NCI-H446 treated with DMSO at 0.1 percent for 48 hours (cell line): ENCODE results near the gene ARHGEF12.
"Not testable (repeated sequence)": the region's sequence is repeated elsewhere in the genome, so short reads cannot be mapped to it uniquely, and the experiment has no call there.

Experiments
- DNase-seq: peaks from one replicate; lab custom pipeline; 2025; lab: John Stamatoyannopoulos, UW

ARHGEF12 gene

GRCh38 chr11:120500414-120501071, 164.3 kb downstream of the ARHGEF12 start:
- DNase-seq, result no peak

GRCh38 chr11:120501440-120501839, 165.2 kb downstream of the ARHGEF12 start:
- DNase-seq, result no peak

GRCh38 chr11:120501976-120502755, 166.0 kb downstream of the ARHGEF12 start:
- DNase-seq, result no peak

GRCh38 chr11:120503529-120503928, 167.3 kb downstream of the ARHGEF12 start:
- DNase-seq, result not testable (repeated sequence)

GRCh38 chr11:120505801-120506425, 169.7 kb downstream of the ARHGEF12 start:
- no peak for DNase-seq

GRCh38 chr11:120509346-120510053, 173.3 kb downstream of the ARHGEF12 start:
- DNase-seq, result no peak

- DNase-seq, result no peak
Observed at GRCh38 chr11:120510406-120511115, 174.3 kb downstream of the ARHGEF12 start.

GRCh38 chr11:120511116-120511819, 175.1 kb downstream of the ARHGEF12 start, which contains the start of gene GRIK4:
Gene GRIK4, plus strand, starts transcription at chr11:120511748. Its CDS starts 148,571 bp downstream, at chr11:120660319.
- peak; percentile 59 for DNase-seq

GRCh38 chr11:120511820-120512738, 175.9 kb downstream of the ARHGEF12 start:
- DNase-seq, result no peak

- no peak for DNase-seq
Observed at GRCh38 chr11:120512739-120513435, 176.7 kb downstream of the ARHGEF12 start.

GRCh38 chr11:120513436-120514315, 177.5 kb downstream of the ARHGEF12 start:
- DNase-seq, result no peak

- DNase-seq, result no peak
Observed at GRCh38 chr11:120514541-120515121, 178.4 kb downstream of the ARHGEF12 start.

GRCh38 chr11:120515186-120515723, 179.0 kb downstream of the ARHGEF12 start:
- DNase-seq, result no peak

- DNase-seq, result no peak
Observed at GRCh38 chr11:120516461-120517389, 180.5 kb downstream of the ARHGEF12 start.

GRCh38 chr11:120517390-120517761, 181.2 kb downstream of the ARHGEF12 start:
- DNase-seq, result no peak

- no peak for DNase-seq
Observed at GRCh38 chr11:120517801-120518291, 181.6 kb downstream of the ARHGEF12 start.
